Esophagus squamous epithelium (tissue), 5 donors: ENCODE results near the gene CELSR1. TPM values are rescaled to one million over a fixed set of nuclear protein-coding genes. Genes with fewer than 3 reads are reported as not detected.

Source experiments
- DNase-seq: peaks from one replicate; lab custom pipeline; 2025; lab: John Stamatoyannopoulos, UW
- H3K27ac ChIP-seq, 4 donors: fragments of 200-600 bp; sonication (generic); one replicate each; pipeline ENCODE4 v1.5.1; 2016 to 2019; ENCODE audit warnings: mild to moderate bottlenecking in 1 of 4
- H3K27me3 ChIP-seq, 4 donors: fragments of 200-600 bp; sonication (generic); 1 replicate in 3 of 4; 2 replicates in 1 of 4; pipeline versions ENCODE4 v1.5.1 to v1.6.0; 2017 to 2021; ENCODE audit warnings: antibody characterized with exemption in 1 of 4
- H3K36me3 ChIP-seq, 3 donors: fragments of 200-600 bp; sonication (generic); one replicate each; pipeline ENCODE4 v1.5.1; 2016 to 2019
- H3K4me1 ChIP-seq, 3 donors: fragments of 200-600 bp; sonication (generic); one replicate each; pipeline ENCODE4 v1.5.1; 2017 to 2019
- H3K4me3 ChIP-seq, 4 donors: fragments of 200-600 bp; sonication (generic); 1 replicate in 3 of 4; 2 replicates in 1 of 4; pipeline ENCODE4 v1.5.1; 2016 to 2019; ENCODE audit warnings: mild to moderate bottlenecking in 2 of 4, moderate library complexity in 1 of 4
- H3K9me3 ChIP-seq, 3 donors: fragments of 200-600 bp; sonication (generic); one replicate each; pipeline ENCODE4 v1.5.1; 2016 to 2019
- CTCF ChIP-seq, 6 experiments: fragments of 450-650 bp in 4 of 6; fragments of 200-600 bp in 2 of 6; sonication (generic) in 2 of 6; IDR thresholded peaks; one replicate each; pipeline ENCODE4 v1.5.1; 2016 to 2019; ENCODE audit warnings: antibody characterized with exemption in 6 of 6, mild to moderate bottlenecking in 4 of 6, moderate library complexity in 4 of 6
- POLR2A ChIP-seq, 4 donors: fragments of 450-650 bp; IDR thresholded peaks; one replicate each; pipeline ENCODE4 v1.6.1; 2017; ENCODE audit warnings: antibody characterized with exemption in 4 of 4, mild to moderate bottlenecking in 4 of 4, moderate library complexity in 3 of 4
- WGBS, 2 donors: methylation state at CpG; one replicate each; pipeline ENCODE4 v1.1.5; 2018; 5-methylcytosine and 5-hydroxymethylcytosine counted together
- intact Hi-C: fragments of 100-400 bp; cut with DNase I; formaldehyde crosslinking; loops from one replicate; pipeline ENCODE4 v1.15.0; 2022
- total RNA-seq, 4 donors: library from RNA; depleted of rRNA; stranded (reverse); fragments of >200 nt; gene quantifications; one replicate each; pipeline ENCODE4 v1.1.0, GENCODE V29; 2016
- donor health status: DM: yes; HTN: yes; CAD: no.

CELSR1 gene
- total RNA-seq, 4 donors from 2014 or later, result 38.7 to 50.6 (median 43.7) TPM

GRCh38 chr22:46509416-46510089 lies 27.9 kb downstream of the CELSR1 start:
- Histone ChIP-seq H3K4me1 (peaks cover 13 to 65% (median 14%) of the 10 kb centered on the region in 3 donors), H3K4me3 (no peak overlapping the region), H3K27me3 (peaks cover 0 to 12% (median 0%) of the 10 kb centered on the region in 4 donors), H3K9me3 (no peaks in the 10 kb centered on the region), H3K36me3 (no peaks in the 10 kb centered on the region), H3K27ac (no peak overlapping the region)
- TF ChIP-seq POLR2A (IDR thresholded peaks at IDR 0.05), result no peak
- no peak for TF ChIP-seq CTCF (IDR thresholded peaks at IDR 0.05)
- no peak for DNase-seq
- WGBS, 2 donors, result 67 to 91% methylated on average over 3 to 9 of the region's 16 CpGs
- intact Hi-C loops, result no loop called here

- no peak for DNase-seq
- Histone ChIP-seq H3K4me3 (no peak overlapping the region), H3K4me1 (peaks cover 8 to 55% (median 14%) of the 10 kb centered on the region in 3 donors), H3K27ac (no peak overlapping the region), H3K27me3 (peaks cover 0 to 12% (median 0%) of the 10 kb centered on the region in 4 donors), H3K9me3 (no peaks in the 10 kb centered on the region), H3K36me3 (peaks cover 0 to 4% (median 0%) of the 10 kb centered on the region in 3 donors)
- TF ChIP-seq CTCF (IDR thresholded peaks at IDR 0.05) (no peak), POLR2A (IDR thresholded peaks at IDR 0.05) (no peak)
- WGBS, 2 donors, result 69 to 83% methylated on average over 9 to 13 of the region's 20 CpGs
- intact Hi-C loops, result no loop called here
Observed at GRCh38 chr22:46508491-46508999, 28.9 kb downstream of the CELSR1 start.

- TF ChIP-seq CTCF (IDR thresholded peaks at IDR 0.05) (no peak), POLR2A (IDR thresholded peaks at IDR 0.05) (no peak)
- intact Hi-C loops, result no loop called here
- Histone ChIP-seq H3K4me3 (no peak overlapping the region), H3K27me3 (peaks cover 0 to 17% (median 0%) of the 10 kb centered on the region in 4 donors), H3K27ac (no peak overlapping the region), H3K36me3 (peaks cover 0 to 4% (median 0%) of the 10 kb centered on the region in 3 donors), H3K9me3 (no peaks in the 10 kb centered on the region), H3K4me1 (peaks cover 8 to 54% (median 14%) of the 10 kb centered on the region in 3 donors)
- no peak for DNase-seq
- WGBS, 2 donors, result 67 to 75% methylated on average over 3 to 19 of the region's 34 CpGs
Observed at GRCh38 chr22:46507451-46508425, 29.7 kb downstream of the CELSR1 start.

GRCh38 chr22:46504584-46504983 lies 32.8 kb downstream of the CELSR1 start:
- intact Hi-C loops, result no loop called here
- Histone ChIP-seq H3K27ac (no peak overlapping the region), H3K4me1 (peaks cover 4 to 40% (median 7%) of the 10 kb centered on the region in 3 donors), H3K9me3 (no peaks in the 10 kb centered on the region), H3K4me3 (no peak overlapping the region), H3K27me3 (peaks cover 0 to 32% (median 0%) of the 10 kb centered on the region in 4 donors), H3K36me3 (peaks cover 0 to 4% (median 0%) of the 10 kb centered on the region in 3 donors)
- TF ChIP-seq POLR2A (IDR thresholded peaks at IDR 0.05), result no peak
- no peak for TF ChIP-seq CTCF (IDR thresholded peaks at IDR 0.05)
- 61 to 62% methylated on average over 4 of the region's 4 CpGs for WGBS, 2 donors
- no peak for DNase-seq
